SK-N-SH (cell line): Measurements from ENCODE around the gene GDF2. TPM values are rescaled to one million over a fixed set of nuclear protein-coding genes. Genes with fewer than 3 reads are reported as not detected.
A peak's percentile ranks its signal among the peaks of the same experiment; 100 is the strongest.

Experiments used
- CTCF ChIA-PET: fragments of 300-600, 350-600 bp; formaldehyde crosslinking; extraction: SDS; loops from one replicate; lab custom pipeline; 2021; lab: Yijun Ruan, JAX
- POLR2A ChIA-PET: fragments of 350-600 bp; sonication (Branson Sonifier 250); formaldehyde crosslinking; extraction: SDS; loops from one replicate; lab custom pipeline; 2020; ENCODE audit warnings: antibody characterized with exemption, inconsistent platforms; lab: Yijun Ruan, JAX
- DNase-seq: peaks from one replicate; pipeline ENCODE4 v3.0.0; 2012
- H2AFZ ChIP-seq: fragments of 200-600 bp; sonication (generic); 2 replicates; pipeline ENCODE4 v1.8.1; 2016; ENCODE audit warnings: antibody characterized with exemption, mild to moderate bottlenecking, low read depth
- H3F3A ChIP-seq: fragments of 200-600 bp; sonication (generic); replicated peaks from 2 replicates; pipeline ENCODE3; 2016; ENCODE audit warnings: antibody characterized with exemption, mild to moderate bottlenecking; ENCODE audit not compliant: insufficient read depth
- H3K27ac ChIP-seq, 2 experiments: fragments of 200-500 bp in 1 of 2; fragments of 200-600 bp in 1 of 2; sonication (Bioruptor generic) in 1 of 2; sonication (generic), shearing (Covaris generic) in 1 of 2; 2 replicates each; pipeline versions ENCODE4 v1.5.1 to v1.6.1; 2014 to 2016; ENCODE audit warnings: low read depth in 2 of 2, inconsistent platforms in 1 of 2, low read length in 1 of 2, mild to moderate bottlenecking in 1 of 2, mixed read lengths in 1 of 2
- H3K27me3 ChIP-seq: fragments of 200-600 bp; sonication (generic), shearing (Covaris generic); 2 replicates; pipeline ENCODE4 v1.6.1; 2016; ENCODE audit warnings: mixed run types; ENCODE audit not compliant: insufficient read depth
- H3K36me3 ChIP-seq, 2 experiments: fragments of 200-500 bp in 1 of 2; fragments of 200-600 bp in 1 of 2; sonication (Bioruptor generic) in 1 of 2; sonication (generic) in 1 of 2; replicated peaks in 1 of 2; 2 replicates each; pipeline versions ENCODE3 to v1.5.1; 2014 to 2016; ENCODE audit warnings: low read length in 1 of 2, mild to moderate bottlenecking in 1 of 2; ENCODE audit not compliant: insufficient read depth in 2 of 2, control insufficient read depth in 1 of 2
- H3K4me1 ChIP-seq, 2 experiments: fragments of 200-500 bp in 1 of 2; fragments of 200-600 bp in 1 of 2; sonication (Bioruptor generic) in 1 of 2; sonication (generic), shearing (Covaris generic) in 1 of 2; 2 replicates each; pipeline versions ENCODE4 v1.5.1 to v1.6.1; 2014 to 2016; ENCODE audit warnings: low read depth in 1 of 2, low read length in 1 of 2, mixed run types in 1 of 2; ENCODE audit not compliant: insufficient read depth in 2 of 2, control insufficient read depth in 1 of 2
- H3K4me2 ChIP-seq: fragments of 200-600 bp; sonication (generic), shearing (Covaris generic); 2 replicates; pipeline ENCODE4 v1.6.1; 2017; ENCODE audit warnings: mixed run types
- H3K4me3 ChIP-seq, 2 experiments: fragments of 200-500 bp in 1 of 2; fragments of 200-600 bp in 1 of 2; sonication (Bioruptor generic) in 1 of 2; sonication (generic), shearing (Covaris generic) in 1 of 2; 2 replicates each; pipeline versions ENCODE4 v1.5.1 to v1.8.1; 2014 to 2016; ENCODE audit warnings: low read depth in 2 of 2, inconsistent platforms in 1 of 2, low read length in 1 of 2, mild to moderate bottlenecking in 1 of 2, mixed read lengths in 1 of 2, moderate library complexity in 1 of 2
- H3K79me2 ChIP-seq: fragments of 200-600 bp; sonication (generic); 2 replicates; pipeline ENCODE4 v1.8.1; 2017; ENCODE audit warnings: mild to moderate bottlenecking; ENCODE audit not compliant: insufficient read depth
- H3K9ac ChIP-seq: fragments of 200-600 bp; sonication (generic); 2 replicates; pipeline ENCODE4 v1.6.1; 2017; ENCODE audit warnings: mixed run types
- H3K9me2 ChIP-seq: fragments of 200-600 bp; sonication (generic); 2 replicates; pipeline ENCODE4 v1.6.1; 2017; ENCODE audit warnings: mixed run types
- H3K9me3 ChIP-seq: fragments of 200-600 bp; sonication (generic); 2 replicates; pipeline ENCODE4 v1.6.1; 2017; ENCODE audit warnings: mixed run types, mild to moderate bottlenecking, moderate library complexity
- H4K20me1 ChIP-seq: fragments of 200-600 bp; sonication (generic); 2 replicates; pipeline ENCODE4 v1.6.1; 2017; ENCODE audit warnings: mild to moderate bottlenecking, mixed run types; ENCODE audit not compliant: insufficient read depth
- CHD2 ChIP-seq: fragments of 150-350 bp; IDR thresholded peaks from 2 replicates; pipeline ENCODE4 v1.6.1; 2018; ENCODE audit warnings: low read length; ENCODE audit not compliant: partially characterized antibody
- CTCF ChIP-seq: fragments of 200-600 bp; sonication (generic); IDR thresholded peaks from 2 replicates; pipeline ENCODE4 v1.6.1; 2017; ENCODE audit warnings: antibody characterized with exemption, mild to moderate bottlenecking, moderate library complexity
- EP300 ChIP-seq, 2 experiments: IDR thresholded peaks; 2 replicates each; pipeline versions ENCODE4 v1.4.0 to v1.6.1; 2012; ENCODE audit warnings: borderline replicate concordance in 1 of 2, low read depth in 1 of 2, low read length in 1 of 2
- EZH2phosphoT487 ChIP-seq: fragments of 200-600 bp; sonication (generic); IDR thresholded peaks from 2 replicates; pipeline ENCODE4 v1.6.1; 2017; ENCODE audit warnings: low read depth, mixed run types, mild to moderate bottlenecking, antibody characterized with exemption, moderate library complexity, borderline replicate concordance
- FOXJ3 ChIP-seq: sonication (generic); formaldehyde crosslinking; IDR thresholded peaks from 2 replicates; pipeline ENCODE4 v1.5.1; 2020; ENCODE audit warnings: mild to moderate bottlenecking, missing genetic modification reagents
- FOXM1 ChIP-seq: IDR thresholded peaks from 2 replicates; pipeline ENCODE4 v1.4.0; 2012; ENCODE audit warnings: low read depth, mild to moderate bottlenecking
- GATA2 ChIP-seq: sonication (generic); formaldehyde crosslinking; IDR thresholded peaks from 2 replicates; pipeline ENCODE4 v1.5.0; 2020; ENCODE audit warnings: mild to moderate bottlenecking, missing genetic modification reagents
- JUND ChIP-seq: IDR thresholded peaks from 2 replicates; pipeline ENCODE4 v1.4.0; 2012
- MXI1 ChIP-seq: IDR thresholded peaks from 2 replicates; pipeline ENCODE4 v1.6.1; 2012; ENCODE audit warnings: mild to moderate bottlenecking, low read depth, low read length, improper control_type of control experiment
- POLR2AphosphoS5 ChIP-seq: IDR thresholded peaks from 2 replicates; pipeline ENCODE4 v1.6.1; 2012; ENCODE audit warnings: low read depth, low read length
- RFX5 ChIP-seq: IDR thresholded peaks from 2 replicates; pipeline ENCODE4 v1.6.1; 2012; ENCODE audit warnings: mild to moderate bottlenecking, improper control_type of control experiment, low read length
- whole genome bisulfite sequencing: methylation state at CpG from one replicate; pipeline ENCODE4 v1.1.6; 2017; ENCODE audit warnings: low lambda C conversion rate; 5-methylcytosine and 5-hydroxymethylcytosine counted together
- polyA plus RNA-seq, 3 experiments: library from polyadenylated mRNA; depleted of rRNA; stranded (reverse); fragments of >200 nt; gene quantifications; 2 replicates each; pipeline ENCODE4 v1.2.3, GENCODE V29; 2012

Gene GDF2
- polyA plus RNA-seq, 1 of the 3 experiments (the other 2 are of a cell fraction), result not detected

- TF ChIP-seq CTCF (no peak), JUND (no peak), POLR2AphosphoS5 (no peak), EZH2phosphoT487 (no peak), RFX5 (no peak), GATA2 (CRISPR knock-in tag) (no peak)
- H3K27ac ChIP-seq, result peak overlapping the region in 1 of 2 experiments; percentile 92; a peak in 2 of 4 replicates
- 68% methylated on average over 4 of the region's 4 CpGs for WGBS
- peaks cover 0 to 58% of the 10 kb centered on the region in 2 experiments; a peak in 1 of 4 replicates for H3K4me1 ChIP-seq
- H2AFZ ChIP-seq, result no peak overlapping the region
- no peak overlapping the region for H3K9ac ChIP-seq
- no peak for DNase-seq
- H3K36me3 ChIP-seq, result no peaks in the 10 kb centered on the region
- no peak overlapping the region for H3K4me3 ChIP-seq
- H3K79me2 ChIP-seq, result no peaks in the 10 kb centered on the region
- H3K4me2 ChIP-seq, result no peak overlapping the region
- H3K9me3 ChIP-seq, result no peaks in the 10 kb centered on the region
- H3K27me3 ChIP-seq, result no peaks in the 10 kb centered on the region
- ChIA-PET CTCF (interaction anchor here (0.8 to 2.3 kb wide), 9 partner anchors 9 to 262 kb away, joined by 3 to 12 read pairs (median 3); no protein-coding TSS in a partner anchor), POLR2A (interaction anchor here (0.7 to 1.7 kb wide), 7 partner anchors 126 to 262 kb away, joined by 3 to 15 read pairs (median 4); no protein-coding TSS in a partner anchor)
- no peaks in the 10 kb centered on the region for H4K20me1 ChIP-seq
- H3K9me2 ChIP-seq, result no peaks in the 10 kb centered on the region
- no peaks in the 10 kb centered on the region for H3F3A ChIP-seq
Measured at GRCh38 chr10:47286591-47287315, 35.5 kb upstream of the GDF2 start.

DNA sequence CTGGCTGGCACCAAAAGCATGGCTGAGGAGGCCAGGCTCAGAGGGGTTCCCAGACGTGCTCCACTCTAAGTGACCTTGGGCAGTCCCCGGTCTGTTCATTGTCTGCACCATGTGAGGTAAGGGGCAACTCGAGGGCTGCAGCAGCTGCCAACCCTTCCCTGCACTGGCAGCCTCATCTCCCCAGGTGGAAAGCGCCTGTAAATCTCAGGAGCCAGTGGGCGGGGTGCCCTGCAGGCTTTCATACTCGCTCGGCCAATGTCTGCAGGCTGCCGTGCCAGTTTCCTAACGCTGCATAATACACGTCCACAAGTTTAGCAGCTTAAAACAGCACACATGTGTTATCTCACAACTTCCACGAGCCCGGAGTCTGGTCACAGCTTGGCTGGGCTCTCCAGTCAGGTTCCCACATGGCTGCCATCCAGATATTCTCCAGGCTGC, 34.9 kb upstream of the GDF2 start:
- CTCF ChIA-PET, result interaction anchor here (0.8 to 2.0 kb wide), 8 partner anchors 10 to 263 kb away, joined by 3 to 12 read pairs (median 3); no protein-coding TSS in a partner anchor

More for the DNA sequence above, 34.9 kb upstream of the GDF2 start:
- no peaks in the 10 kb centered on the region for H3K9me3 ChIP-seq
- no peaks in the 10 kb centered on the region for H3K36me3 ChIP-seq
- no peaks in the 10 kb centered on the region for H4K20me1 ChIP-seq
- H3K79me2 ChIP-seq, result no peaks in the 10 kb centered on the region
- no peaks in the 10 kb centered on the region for H3K27me3 ChIP-seq
- POLR2A ChIA-PET, result interaction anchor here (0.7 to 1.7 kb wide), 8 partner anchors 14 to 263 kb away, joined by 3 to 15 read pairs (median 4); no protein-coding TSS in a partner anchor
- H3K4me2 ChIP-seq, result no peak overlapping the region
- no peak overlapping the region for H2AFZ ChIP-seq
- no peak overlapping the region for H3K9ac ChIP-seq
- peaks cover 0 to 54% of the 10 kb centered on the region in 2 experiments; a peak in 1 of 4 replicates for H3K4me1 ChIP-seq
- TF ChIP-seq CHD2, result peak; percentile 15
- no peak for TF ChIP-seq FOXM1
- TF ChIP-seq POLR2AphosphoS5, result no peak
- TF ChIP-seq EP300 (IDR thresholded peaks at IDR 0.05; ENCODE audit: borderline replicate concordance in 1 of 2, low read depth in 1 of 2, low read length in 1 of 2), result peak in 1 of 2 experiments; percentile 54; a peak in 1 of 4 replicates
- peak; percentile 9; the same call in 1 of the 2 replicates for TF ChIP-seq GATA2 (CRISPR knock-in tag)
- TF ChIP-seq FOXJ3, result 0 out of 2 replicates have a peak, but pooled peaks have one; percentile 26
- TF ChIP-seq MXI1, result peak; percentile 44; the same call in 1 of the 2 replicates
- DNase-seq, result peak; percentile 50
- no peaks in the 10 kb centered on the region for H3F3A ChIP-seq
- 28% methylated on average over 6 of the region's 12 CpGs for WGBS
- H3K4me3 ChIP-seq, result no peak overlapping the region
- peak overlapping the region in 1 of 2 experiments; percentile 92; a peak in 2 of 4 replicates for H3K27ac ChIP-seq
- H3K9me2 ChIP-seq, result no peaks in the 10 kb centered on the region
